Measurements from ENCODE around the gene ST6GALNAC6. TPM values are rescaled to one million over a fixed set of nuclear protein-coding genes. Genes with fewer than 3 reads are reported as not detected.

ST6GALNAC6 gene
- total and polyA plus RNA-seq, 10 of the 15 experiments (the other 5 are each of a cell fraction or from before 2014, with no cell fraction given): 0.40 to 27.0 (median 16.8) TPM

DNA sequence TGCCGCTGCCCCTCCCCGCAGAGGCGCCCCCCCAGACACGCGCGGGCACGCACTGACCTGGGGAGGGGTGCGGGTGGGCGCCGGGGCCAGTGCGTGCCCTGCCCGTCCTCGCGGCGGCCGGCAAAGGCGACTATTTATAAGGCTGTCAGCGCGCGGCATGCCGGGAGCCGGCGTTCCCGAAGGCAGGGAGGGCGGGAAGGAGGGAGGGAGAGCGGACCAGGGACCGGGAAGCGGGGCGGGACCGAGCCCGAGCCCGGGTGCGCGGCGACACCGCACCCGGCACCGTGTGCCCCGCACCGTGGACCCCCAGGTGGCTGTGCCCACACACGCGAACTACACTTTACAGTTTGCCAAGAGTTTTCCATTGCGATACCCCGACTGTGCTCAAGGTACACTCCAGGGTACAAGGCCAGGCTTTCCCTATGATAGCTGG is 21.8 kb downstream of the ST6GALNAC6 start, which contains the start of gene AK1:
AK1 (minus strand) TSS at position 110 of the 433 bp plus-strand sequence. CDS start 3,058 bp downstream, outside the sequence.
- no peaks in the 10 kb centered on the region for H3K9me3 ChIP-seq (replicated peaks; ENCODE audit: control insufficient read depth, insufficient read depth, low read length)
- FAIRE-seq (no peak), DNase-seq (ENCODE audit: low read depth, low spot score) (no peak), ATAC-seq (no peak)
- no peak within 1 kb of the TSS; the same call in 1 of the 2 replicates for H3K4me3 ChIP-seq
- H3K4me1 ChIP-seq (ENCODE audit: control insufficient read depth, insufficient read depth, low read length): peaks cover 5% of the 10 kb centered on the region; the same call in 1 of the 2 replicates
- H3K36me3 ChIP-seq (ENCODE audit: control insufficient read depth in 2 of 2, insufficient read depth in 2 of 2, low read length in 1 of 2): no peaks in the 10 kb centered on the region
- ChIA-PET RAD21 (ENCODE audit: unreplicated experiment) (no interaction called here), POLR2A (no interaction called here), CTCF (interaction anchor here (1.9 kb wide), 1 partner anchor 8 kb away, joined by 7 read pairs; no protein-coding TSS in a partner anchor), SMC1A (ENCODE audit: uncharacterized antibody, unreplicated experiment) (interaction anchor here (1.8 kb wide), 1 partner anchor 42 kb away, joined by 4 read pairs; no protein-coding TSS in a partner anchor)
- no peaks in the 10 kb centered on the region for H3K79me2 ChIP-seq (ENCODE audit: control insufficient read depth, insufficient read depth, low read length)
- no peak within 1 kb of the TSS; the same call in 1 of the 2 replicates for H3K9ac ChIP-seq (ENCODE audit: control insufficient read depth, insufficient read depth, low read length)
- in situ Hi-C loops (cut with MboI): no loop called here
- peak within 1 kb of the TSS; percentile 54 for H3K4me2 ChIP-seq (ENCODE audit: control insufficient read depth, insufficient read depth)
- no peak within 1 kb of the TSS; the same call in 1 of the 2 replicates for H2AFZ ChIP-seq (ENCODE audit: control insufficient read depth, low read depth, low read length)
- H3K27ac ChIP-seq (ENCODE audit: control insufficient read depth, insufficient read depth): no peak within 1 kb of the TSS
- H4K20me1 ChIP-seq (ENCODE audit: control insufficient read depth, insufficient read depth): no peaks in the 10 kb centered on the region
- 2% methylated on average over 17 of the region's 44 CpGs for WGBS (ENCODE audit: insufficient coverage, insufficient replicate concordance, low lambda C conversion rate, missing lambda C conversion rate)
- no peak for TF ChIP-seq NRF1 (conservative IDR thresholded peaks at IDR 0.05; ENCODE audit: low read depth, low read length)
- no peak for TF ChIP-seq YY1 (IDR thresholded peaks at IDR 0.05; ENCODE audit: low read depth, low read length)
- TF ChIP-seq ZBTB11 (CRISPR knock-in tag; IDR thresholded peaks at IDR 0.05): no peak
- TF ChIP-seq HDAC2 (IDR thresholded peaks at IDR 0.05): no peak
- TF ChIP-seq PKNOX1 (IDR thresholded peaks at IDR 0.05): no peak
- TF ChIP-seq NKRF (conservative IDR thresholded peaks at IDR 0.05): no peak
- no peak for TF ChIP-seq FOXM1 (IDR thresholded peaks at IDR 0.05; ENCODE audit: low read depth, low read length)
- no peak for TF ChIP-seq IKZF1 (conservative IDR thresholded peaks at IDR 0.05)
- no peak for TF ChIP-seq NR2F1 (conservative IDR thresholded peaks at IDR 0.05)
- TF ChIP-seq ATF2 (IDR thresholded peaks at IDR 0.05; ENCODE audit: low read length): no peak
- no peak for TF ChIP-seq RBBP5 (conservative IDR thresholded peaks at IDR 0.05)
- no peak for TF ChIP-seq ATF7 (IDR thresholded peaks at IDR 0.05; ENCODE audit: low read depth)
- TF ChIP-seq POLR2A (IDR thresholded peaks at IDR 0.05; ENCODE audit: low read depth, low read length): no peak
- TF ChIP-seq NR2C1 (IDR thresholded peaks at IDR 0.05): no peak
- no peak for TF ChIP-seq FOXK2 (IDR thresholded peaks at IDR 0.05)
- no peaks in the 10 kb centered on the region; a peak in 1 of 4 replicates for H3K27me3 ChIP-seq (replicated peaks in 1 of 2; ENCODE audit: control insufficient read depth in 2 of 2, insufficient read depth in 2 of 2, low read length in 1 of 2)
- intact Hi-C loops (cut with micrococcal nuclease; ENCODE audit: unreplicated experiment): no loop called here
- no TSS peak for BruUV-seq (replicated peaks)

Data from GM12878 (cell line).